ENCODE measurements around the gene PRIMA1. TPM values are rescaled to one million over a fixed set of nuclear protein-coding genes. Genes with fewer than 3 reads are reported as not detected.

Gene PRIMA1
- total RNA-seq, 1 donor from 2014 or later = 2.4 TPM

GRCh38 chr14:93759719-93760307 lies 28.5 kb downstream of the PRIMA1 start:
- no peak for TF ChIP-seq CTCF (IDR thresholded peaks at IDR 0.05; ENCODE audit: partially characterized antibody, unreplicated experiment)
- peaks cover 58% of the 10 kb centered on the region for H3K4me1 Mint-ChIP-seq (ENCODE audit: low read depth, unreplicated experiment)
- peak; percentile 84 for DNase-seq
- H3K27ac Mint-ChIP-seq (ENCODE audit: unreplicated experiment) = peak overlapping the region; percentile 93
- H3K27me3 Mint-ChIP-seq (ENCODE audit: unreplicated experiment) = peaks cover 32% of the 10 kb centered on the region
- peaks cover 4% of the 10 kb centered on the region for H3K36me3 Mint-ChIP-seq (ENCODE audit: unreplicated experiment)
- peak overlapping the region; percentile 73 for H3K4me3 Mint-ChIP-seq (ENCODE audit: unreplicated experiment)
- peaks cover 16% of the 10 kb centered on the region for H3K9me3 Mint-ChIP-seq (ENCODE audit: unreplicated experiment)

GRCh38 chr14:93757206-93757605 lies 31.1 kb downstream of the PRIMA1 start:
- Mint-ChIP-seq H3K4me3 (ENCODE audit: unreplicated experiment) (no peak overlapping the region), H3K27me3 (ENCODE audit: unreplicated experiment) (peaks cover 25% of the 10 kb centered on the region), H3K27ac (ENCODE audit: unreplicated experiment) (peak overlapping the region; percentile 31), H3K36me3 (ENCODE audit: unreplicated experiment) (peaks cover 4% of the 10 kb centered on the region), H3K4me1 (ENCODE audit: low read depth, unreplicated experiment) (peaks cover 39% of the 10 kb centered on the region), H3K9me3 (ENCODE audit: unreplicated experiment) (peaks cover 12% of the 10 kb centered on the region)
- no peak for TF ChIP-seq CTCF (IDR thresholded peaks at IDR 0.05; ENCODE audit: partially characterized antibody, unreplicated experiment)
- no peak for DNase-seq

GRCh38 chr14:93753647-93754046 lies 34.6 kb downstream of the PRIMA1 start:
- peaks cover 2% of the 10 kb centered on the region for H3K9me3 Mint-ChIP-seq (ENCODE audit: unreplicated experiment)
- TF ChIP-seq CTCF (IDR thresholded peaks at IDR 0.05; ENCODE audit: partially characterized antibody, unreplicated experiment) = no peak
- peaks cover 4% of the 10 kb centered on the region for H3K36me3 Mint-ChIP-seq (ENCODE audit: unreplicated experiment)
- peaks cover 6% of the 10 kb centered on the region for H3K27me3 Mint-ChIP-seq (ENCODE audit: unreplicated experiment)
- H3K27ac Mint-ChIP-seq (ENCODE audit: unreplicated experiment) = no peak overlapping the region
- no peak for DNase-seq
- peaks cover 14% of the 10 kb centered on the region for H3K4me1 Mint-ChIP-seq (ENCODE audit: low read depth, unreplicated experiment)
- no peak overlapping the region for H3K4me3 Mint-ChIP-seq (ENCODE audit: unreplicated experiment)

GRCh38 chr14:93752980-93753561 lies 35.2 kb downstream of the PRIMA1 start:
- Mint-ChIP-seq H3K27me3 (ENCODE audit: unreplicated experiment) (peaks cover 6% of the 10 kb centered on the region), H3K4me3 (ENCODE audit: unreplicated experiment) (no peak overlapping the region), H3K9me3 (ENCODE audit: unreplicated experiment) (peaks cover 2% of the 10 kb centered on the region), H3K4me1 (ENCODE audit: low read depth, unreplicated experiment) (peaks cover 17% of the 10 kb centered on the region), H3K36me3 (ENCODE audit: unreplicated experiment) (peaks cover 4% of the 10 kb centered on the region), H3K27ac (ENCODE audit: unreplicated experiment) (no peak overlapping the region)
- no peak for TF ChIP-seq CTCF (IDR thresholded peaks at IDR 0.05; ENCODE audit: partially characterized antibody, unreplicated experiment)
- no peak for DNase-seq

- H3K4me3 Mint-ChIP-seq (ENCODE audit: unreplicated experiment) = no peak overlapping the region
- no peak overlapping the region for H3K27ac Mint-ChIP-seq (ENCODE audit: unreplicated experiment)
- peaks cover 4% of the 10 kb centered on the region for H3K36me3 Mint-ChIP-seq (ENCODE audit: unreplicated experiment)
Measured at GRCh38 chr14:93751946-93752655, 36.2 kb downstream of the PRIMA1 start.

More at GRCh38 chr14:93751946-93752655, 36.2 kb downstream of the PRIMA1 start:
- H3K9me3 Mint-ChIP-seq (ENCODE audit: unreplicated experiment) = peaks cover 4% of the 10 kb centered on the region
- no peak for DNase-seq
- H3K4me1 Mint-ChIP-seq (ENCODE audit: low read depth, unreplicated experiment) = peaks cover 18% of the 10 kb centered on the region
- H3K27me3 Mint-ChIP-seq (ENCODE audit: unreplicated experiment) = peaks cover 10% of the 10 kb centered on the region
- no peak for TF ChIP-seq CTCF (IDR thresholded peaks at IDR 0.05; ENCODE audit: partially characterized antibody, unreplicated experiment)
